Measurements from ENCODE around the gene CRIM1.

The CRIM1 gene

GRCh38 chr2:36490749-36491148, 135.2 kb downstream of the CRIM1 start:
- no peak for DNase-seq

- no peak for DNase-seq
These were observed 136.8 kb downstream of the CRIM1 start for GRCh38 chr2:36492216-36492945.

- DNase-seq = no peak
These were observed 137.7 kb downstream of the CRIM1 start for GRCh38 chr2:36493306-36493705.

- no peak for DNase-seq
These were observed 142.1 kb downstream of the CRIM1 start for GRCh38 chr2:36497570-36498163.

- DNase-seq = no peak
These were observed 143.7 kb downstream of the CRIM1 start for GRCh38 chr2:36499128-36499820.

GRCh38 chr2:36500072-36500471, 144.5 kb downstream of the CRIM1 start:
- no peak for DNase-seq

GRCh38 chr2:36502081-36502480, 146.5 kb downstream of the CRIM1 start:
- no peak for DNase-seq

- DNase-seq = no peak
These were observed 151.8 kb downstream of the CRIM1 start for GRCh38 chr2:36507408-36507812.

- DNase-seq = no peak
These were observed 153.5 kb downstream of the CRIM1 start for GRCh38 chr2:36509075-36509474.

- peak; percentile 47 for DNase-seq
These were observed 156.5 kb downstream of the CRIM1 start for GRCh38 chr2:36511858-36512603.

GRCh38 chr2:36512705-36513104, 157.1 kb downstream of the CRIM1 start:
- DNase-seq = no peak

- no peak for DNase-seq
These were observed 158.1 kb downstream of the CRIM1 start for GRCh38 chr2:36513661-36514060.

- no peak for DNase-seq
These were observed 160.0 kb downstream of the CRIM1 start for GRCh38 chr2:36515538-36515937.

- no peak for DNase-seq
These were observed 160.7 kb downstream of the CRIM1 start for GRCh38 chr2:36516136-36516870.

GRCh38 chr2:36520431-36520830, 164.9 kb downstream of the CRIM1 start:
- no peak for DNase-seq

GRCh38 chr2:36523153-36523552, 167.6 kb downstream of the CRIM1 start:
- no peak for DNase-seq

- DNase-seq = no peak
These were observed 169.7 kb downstream of the CRIM1 start for GRCh38 chr2:36525245-36525644.

GRCh38 chr2:36526226-36526625, 170.6 kb downstream of the CRIM1 start:
- DNase-seq = no peak

GRCh38 chr2:36528274-36528673, 172.7 kb downstream of the CRIM1 start:
- DNase-seq = no peak

GRCh38 chr2:36528766-36529392, 173.3 kb downstream of the CRIM1 start:
- no peak for DNase-seq

GRCh38 chr2:36530178-36530982, 174.8 kb downstream of the CRIM1 start:
- DNase-seq = no peak
